MG63 (cell line): Measurements from ENCODE around the gene SLC25A29. TPM values are rescaled to one million over a fixed set of nuclear protein-coding genes. Genes with fewer than 3 reads are reported as not detected.

ENCODE experiments used
- DNase-seq: peaks from one replicate; pipeline ENCODE4 v3.0.0-alpha.2; 2020
- H3K27me3 ChIP-seq: fragments of 250-450 bp; sonication (Bioruptor Pico); 2 replicates; pipeline ENCODE4 v1.5.1; 2020; ENCODE audit warnings: mild to moderate bottlenecking, moderate library complexity
- H3K36me3 ChIP-seq: fragments of 250-450 bp; sonication (Bioruptor Pico); 2 replicates; pipeline ENCODE4 v1.5.1; 2020; ENCODE audit warnings: mild to moderate bottlenecking, moderate library complexity
- H3K4me3 ChIP-seq: fragments of 250-450 bp; sonication (Bioruptor Pico); 2 replicates; pipeline ENCODE4 v1.5.1; 2020; ENCODE audit warnings: mild to moderate bottlenecking, moderate library complexity
- H3K9me3 ChIP-seq: fragments of 250-450 bp; sonication (Bioruptor Pico); 2 replicates; pipeline ENCODE4 v1.5.1; 2020; ENCODE audit warnings: mild to moderate bottlenecking, moderate library complexity
- total RNA-seq: library from RNA; depleted of rRNA; stranded (reverse); fragments of >200 nt; shearing (Covaris generic); gene quantifications from 2 replicates; pipeline ENCODE4 v1.2.3, GENCODE V29; 2014; ENCODE audit warnings: low replicate concordance

Gene SLC25A29
- total RNA-seq, 1 experiment from 2014 or later: 9.6 TPM

DNA sequence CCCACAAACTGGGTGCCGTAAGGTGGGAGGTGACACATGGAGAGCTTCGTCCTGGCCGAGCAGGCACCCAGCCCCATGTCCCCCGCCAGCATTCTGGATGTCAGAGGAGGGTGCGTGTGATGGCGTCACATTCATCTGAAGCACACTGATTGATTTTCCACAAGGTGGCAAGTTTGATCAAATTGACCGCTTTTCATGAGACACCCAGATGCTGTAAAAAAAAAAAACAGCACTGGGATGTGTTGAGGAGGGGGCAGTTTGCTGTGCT, 24.2 kb downstream of the SLC25A29 start:
- DNase-seq: no peak
- Histone ChIP-seq H3K9me3 (no peaks in the 10 kb centered on the region), H3K36me3 (peaks cover 6% of the 10 kb centered on the region), H3K27me3 (no peaks in the 10 kb centered on the region), H3K4me3 (no peak overlapping the region)

DNA sequence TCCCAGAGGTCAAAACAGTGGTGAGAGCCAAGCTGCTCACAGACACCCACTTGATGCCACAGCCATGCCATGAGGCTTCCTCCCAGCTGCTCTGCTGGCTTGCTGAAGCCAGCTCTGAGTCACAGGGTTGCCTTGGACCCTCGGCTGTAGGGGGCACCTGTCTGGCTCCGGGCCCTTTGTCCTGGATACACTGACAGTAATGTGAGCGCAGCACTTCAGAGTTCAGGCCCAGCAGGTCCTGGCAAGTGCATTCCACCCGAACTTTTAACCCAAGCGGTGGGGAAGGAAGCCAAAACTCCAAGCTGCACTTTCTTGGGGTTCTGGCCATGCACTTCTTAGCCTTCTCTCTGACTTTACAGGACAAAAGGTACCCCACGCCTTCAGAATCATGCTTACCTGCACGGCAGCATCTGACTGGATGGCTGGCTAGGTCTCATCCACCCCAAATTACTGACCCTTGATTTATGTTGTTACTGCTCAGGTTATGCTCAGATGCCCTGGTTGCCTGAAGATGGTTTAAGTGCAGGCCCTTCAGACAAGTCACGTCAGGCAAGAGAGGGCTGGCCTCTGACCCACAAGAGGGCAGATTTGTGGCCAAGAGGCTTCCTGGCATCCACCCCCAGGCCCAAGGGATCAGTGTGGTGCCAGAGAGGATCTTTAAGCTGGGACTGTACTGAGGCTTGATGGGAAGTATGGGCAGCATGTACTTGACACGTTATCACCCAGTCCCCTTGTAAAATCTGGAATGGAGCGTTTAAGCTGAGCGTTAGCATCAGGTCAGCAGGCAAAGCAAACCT, 24.8 kb downstream of the SLC25A29 start:
- Histone ChIP-seq H3K36me3 (peaks cover 6% of the 10 kb centered on the region), H3K27me3 (no peaks in the 10 kb centered on the region), H3K9me3 (no peaks in the 10 kb centered on the region), H3K4me3 (no peak overlapping the region)
- DNase-seq: no peak

DNA sequence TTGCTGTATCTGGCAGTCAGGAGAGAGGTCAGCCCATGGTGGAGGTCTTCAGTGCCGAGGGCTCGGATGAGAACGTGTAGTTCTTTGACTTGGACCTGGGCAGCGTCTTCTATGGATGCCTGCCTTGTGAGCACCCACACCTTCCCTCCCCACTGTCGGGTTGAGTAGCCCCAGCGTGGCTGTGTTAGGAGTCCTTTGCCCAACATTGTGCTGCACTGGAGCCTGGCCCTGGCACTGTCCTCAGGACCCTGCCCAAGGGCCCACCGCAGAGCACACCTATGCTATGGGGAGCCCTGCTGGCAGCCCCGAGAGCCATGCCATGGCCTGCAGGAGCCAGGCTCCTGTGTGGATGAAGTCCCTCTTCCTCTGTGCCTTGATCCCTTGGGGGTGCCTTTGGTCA, 26.7 kb downstream of the SLC25A29 start:
- no peak for DNase-seq
- H3K27me3 ChIP-seq: no peaks in the 10 kb centered on the region
- no peak overlapping the region for H3K4me3 ChIP-seq
- H3K9me3 ChIP-seq: no peaks in the 10 kb centered on the region
- peaks cover 6% of the 10 kb centered on the region for H3K36me3 ChIP-seq

DNA sequence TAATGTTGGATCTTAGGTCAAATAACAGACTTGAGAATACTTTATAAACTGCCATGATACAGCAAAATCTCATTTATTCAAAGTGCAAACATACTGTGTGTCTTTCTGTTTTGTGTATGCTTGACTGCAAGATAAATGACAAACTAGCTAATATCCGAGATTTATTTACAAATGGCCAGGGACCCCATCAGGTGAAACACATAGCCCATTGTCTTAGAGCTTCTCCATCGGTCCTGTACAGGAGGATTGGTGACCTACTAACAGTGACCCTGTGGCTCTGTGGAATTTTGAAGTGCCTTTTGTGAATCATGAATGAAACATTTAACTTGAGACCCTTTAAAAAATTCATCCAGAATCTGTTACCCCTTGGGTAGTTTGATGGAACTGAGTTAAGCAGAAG, 27.1 kb downstream of the SLC25A29 start:
- H3K4me3 ChIP-seq: no peak overlapping the region

DNA sequence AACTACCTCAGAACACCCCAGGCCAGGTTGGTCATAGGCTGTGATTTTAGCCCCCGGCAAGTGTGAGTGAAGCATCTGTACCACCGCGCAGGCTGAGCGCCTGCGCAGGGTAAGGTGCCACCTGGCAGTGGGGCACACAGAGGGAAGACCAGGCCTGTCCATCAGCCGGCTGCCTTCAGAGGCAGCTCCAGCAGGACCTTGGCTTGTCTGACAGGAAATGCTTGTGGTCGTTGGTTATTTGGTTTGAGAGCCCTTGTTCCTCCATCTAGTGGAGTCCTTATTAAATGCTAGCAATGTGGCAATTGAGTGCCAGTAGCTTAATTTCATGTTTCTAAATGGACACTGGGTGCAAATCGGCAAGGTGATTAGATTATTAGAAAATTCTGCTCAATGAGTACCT, 27.5 kb downstream of the SLC25A29 start:
- no peaks in the 10 kb centered on the region for H3K27me3 ChIP-seq
- no peak overlapping the region for H3K4me3 ChIP-seq
- DNase-seq: peak; percentile 41
- H3K36me3 ChIP-seq: peaks cover 6% of the 10 kb centered on the region
- no peaks in the 10 kb centered on the region for H3K9me3 ChIP-seq

More for the DNA sequence above, 27.1 kb downstream of the SLC25A29 start:
- Histone ChIP-seq H3K27me3 (no peaks in the 10 kb centered on the region), H3K9me3 (no peaks in the 10 kb centered on the region), H3K36me3 (peaks cover 6% of the 10 kb centered on the region)
- DNase-seq: no peak

DNA sequence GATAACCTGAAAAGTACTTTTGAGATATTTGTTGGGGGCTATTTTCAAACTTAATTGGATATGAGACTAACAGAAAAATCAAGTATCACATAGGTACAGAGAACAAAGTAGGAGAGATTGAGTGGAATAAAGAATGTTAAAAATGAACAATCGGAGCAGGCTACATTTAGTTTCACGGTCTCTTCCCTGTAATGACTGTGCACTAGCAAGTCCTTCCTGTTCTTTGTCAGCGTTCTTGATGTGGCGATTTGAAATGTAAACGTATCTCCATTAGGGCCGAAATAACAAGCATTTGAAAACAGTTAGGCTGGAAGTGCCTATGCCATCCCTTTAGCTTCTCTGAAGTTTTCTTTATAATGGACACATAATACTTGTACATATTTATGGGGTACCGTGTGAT, 31.0 kb downstream of the SLC25A29 start:
- no peak for DNase-seq
- H3K9me3 ChIP-seq: no peaks in the 10 kb centered on the region
- H3K4me3 ChIP-seq: no peak overlapping the region
- peaks cover 6% of the 10 kb centered on the region for H3K36me3 ChIP-seq
- no peaks in the 10 kb centered on the region for H3K27me3 ChIP-seq

DNA sequence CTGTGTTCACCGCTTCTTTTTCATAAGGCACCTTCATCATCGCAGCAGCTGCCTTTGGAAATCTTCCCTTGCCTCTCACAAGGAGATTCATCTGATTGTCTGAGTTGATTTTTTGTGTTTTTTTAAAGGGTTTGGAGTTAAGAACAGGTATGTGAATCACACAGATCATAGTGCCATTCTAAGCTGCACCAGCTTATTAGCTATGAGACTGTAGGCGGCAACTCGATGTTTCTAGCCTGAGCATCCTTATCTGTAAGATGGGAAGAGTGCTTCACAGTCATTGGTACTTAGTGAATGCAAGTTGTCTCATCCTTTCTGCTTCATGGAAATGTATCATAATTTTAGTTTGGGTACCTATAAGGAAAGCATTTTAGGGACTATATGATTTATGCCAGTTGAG, 32.0 kb downstream of the SLC25A29 start:
- no peak for DNase-seq
- no peaks in the 10 kb centered on the region for H3K27me3 ChIP-seq
- no peaks in the 10 kb centered on the region for H3K9me3 ChIP-seq
- H3K36me3 ChIP-seq: peaks cover 6% of the 10 kb centered on the region
- H3K4me3 ChIP-seq: no peak overlapping the region

DNA sequence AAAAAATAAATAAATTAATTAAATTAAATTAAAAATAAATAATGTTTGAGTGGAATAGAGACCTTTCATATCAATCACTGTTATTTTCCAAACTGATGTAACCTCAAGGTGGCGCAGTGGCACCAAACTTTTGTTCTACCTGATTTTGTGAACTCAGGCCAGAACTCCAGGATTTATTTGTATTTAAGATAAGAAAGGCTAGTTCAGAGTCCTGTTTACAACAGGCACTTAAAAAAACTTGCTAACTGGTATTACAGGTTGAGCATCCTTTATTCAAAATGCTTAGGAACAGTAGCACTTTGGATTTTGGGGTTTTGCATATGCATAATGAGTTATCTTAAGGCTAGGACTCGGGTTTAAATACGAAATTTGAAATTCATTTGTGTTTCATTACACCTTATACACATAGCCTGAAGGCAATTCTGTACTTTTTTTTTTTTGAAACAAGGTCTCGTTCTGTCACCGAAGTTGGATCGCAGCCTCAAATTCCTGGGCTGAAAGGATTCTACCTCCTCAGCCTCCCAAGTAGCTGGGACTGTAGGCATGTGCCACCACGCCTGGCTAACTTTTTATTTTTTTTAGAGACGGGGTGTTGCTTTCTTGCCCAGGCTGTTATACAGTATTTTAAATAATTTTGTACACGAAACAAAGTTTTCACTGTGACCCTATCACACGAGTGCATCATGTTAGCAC, 34.9 kb downstream of the SLC25A29 start:
- H3K36me3 ChIP-seq: no peaks in the 10 kb centered on the region; the same call in 1 of the 2 replicates
- no peaks in the 10 kb centered on the region for H3K9me3 ChIP-seq
- H3K4me3 ChIP-seq: no peak overlapping the region
- DNase-seq: no peak
- no peaks in the 10 kb centered on the region for H3K27me3 ChIP-seq

DNA sequence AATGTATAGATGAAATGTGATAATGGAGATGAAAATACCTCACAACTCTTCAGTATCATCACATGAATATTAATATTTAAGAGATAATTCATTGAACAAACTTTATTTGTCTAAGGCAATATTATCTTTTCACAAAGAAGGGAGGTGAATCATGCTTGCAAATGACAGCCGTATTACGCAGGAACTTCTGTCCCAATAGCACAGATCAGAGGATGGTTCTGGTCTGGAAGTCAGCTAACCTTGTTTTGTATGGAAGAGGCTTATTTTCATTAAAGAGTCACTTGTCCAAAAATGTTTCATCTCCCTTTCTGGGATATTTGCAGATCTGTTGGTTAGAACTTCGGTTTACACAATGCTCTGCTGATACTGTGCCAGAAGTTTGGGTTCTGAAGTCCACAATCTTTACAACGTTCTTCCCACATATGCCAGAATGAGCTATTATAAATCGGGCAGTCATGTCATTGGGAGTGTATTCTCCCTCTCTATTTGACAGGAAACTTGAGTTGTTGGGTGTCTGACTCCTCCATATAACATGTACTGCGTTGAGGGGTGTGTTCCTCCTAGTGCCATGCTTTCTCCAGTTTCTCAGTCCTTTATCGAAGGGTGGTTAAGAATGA, 37.5 kb downstream of the SLC25A29 start:
- Histone ChIP-seq H3K9me3 (no peaks in the 10 kb centered on the region), H3K27me3 (no peaks in the 10 kb centered on the region), H3K4me3 (no peak overlapping the region), H3K36me3 (no peaks in the 10 kb centered on the region; the same call in 1 of the 2 replicates)
- DNase-seq: no peak

DNA sequence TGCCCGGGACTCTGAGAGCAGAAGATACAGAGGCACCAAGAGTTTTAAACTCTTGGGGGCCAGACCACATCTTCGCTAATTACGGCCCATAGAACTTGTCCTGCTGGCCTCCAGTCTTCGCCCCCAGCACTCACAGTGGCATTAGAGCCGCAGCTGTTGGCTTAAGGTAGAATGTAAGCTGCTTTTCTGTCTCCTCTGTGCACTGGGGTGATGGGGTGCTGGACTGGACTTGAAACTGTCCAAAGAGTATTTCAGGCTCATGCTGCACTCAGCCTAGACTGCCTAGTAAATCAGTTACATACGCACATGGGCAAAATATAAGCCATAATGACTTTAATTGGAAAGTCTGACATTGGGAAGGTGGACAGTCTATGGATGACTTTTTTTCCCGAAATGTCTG, 38.3 kb downstream of the SLC25A29 start:
- no peak overlapping the region for H3K4me3 ChIP-seq

DNA sequence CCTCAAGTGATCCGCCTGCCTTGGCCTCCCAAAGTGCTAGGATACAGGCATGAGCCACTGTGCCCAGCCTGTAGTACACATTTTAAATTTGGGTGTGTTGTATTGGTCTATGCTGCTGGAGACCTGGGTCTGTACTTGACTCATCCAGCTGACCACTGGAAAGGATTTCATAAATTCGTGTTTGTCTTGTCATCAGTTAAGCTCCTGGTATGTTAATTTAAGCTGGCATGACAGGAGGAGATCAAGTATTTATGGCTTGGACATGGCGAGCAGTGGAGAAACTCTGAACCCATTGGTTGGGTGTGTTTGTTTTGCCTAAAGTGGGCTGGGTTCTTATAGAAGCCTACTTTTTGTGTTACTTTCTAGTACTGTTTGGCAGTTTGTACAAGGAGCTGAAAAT, 43.1 kb downstream of the SLC25A29 start:
- H3K36me3 ChIP-seq: peaks cover 10% of the 10 kb centered on the region
- H3K4me3 ChIP-seq: no peak overlapping the region
- H3K9me3 ChIP-seq: no peaks in the 10 kb centered on the region
- DNase-seq: no peak
- no peaks in the 10 kb centered on the region for H3K27me3 ChIP-seq

More for the DNA sequence above, 38.3 kb downstream of the SLC25A29 start:
- Histone ChIP-seq H3K9me3 (no peaks in the 10 kb centered on the region), H3K36me3 (peaks cover 3% of the 10 kb centered on the region; the same call in 1 of the 2 replicates), H3K27me3 (no peaks in the 10 kb centered on the region)
- no peak for DNase-seq

DNA sequence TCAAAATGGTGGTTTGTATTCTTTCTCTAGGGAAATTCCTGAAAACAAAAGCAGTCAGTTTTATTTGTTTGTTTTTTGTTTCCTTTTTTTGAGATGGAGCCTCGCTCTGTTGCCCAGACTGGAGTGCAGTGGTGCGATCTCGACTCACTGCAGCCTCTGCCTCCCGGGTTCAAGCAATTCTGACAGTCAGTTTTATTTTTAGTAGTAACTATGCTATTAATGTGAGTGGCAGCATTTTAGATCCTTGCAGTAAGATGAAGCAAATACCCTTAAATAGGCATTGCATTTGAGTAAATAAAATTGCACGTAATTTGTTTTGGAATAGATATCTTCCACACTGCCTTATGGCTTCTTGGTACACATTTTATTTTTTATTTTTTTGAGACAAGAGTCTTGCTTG, 43.7 kb downstream of the SLC25A29 start:
- DNase-seq: no peak
- no peaks in the 10 kb centered on the region for H3K27me3 ChIP-seq
- no peaks in the 10 kb centered on the region for H3K9me3 ChIP-seq
- peaks cover 10% of the 10 kb centered on the region for H3K36me3 ChIP-seq
- H3K4me3 ChIP-seq: no peak overlapping the region

DNA sequence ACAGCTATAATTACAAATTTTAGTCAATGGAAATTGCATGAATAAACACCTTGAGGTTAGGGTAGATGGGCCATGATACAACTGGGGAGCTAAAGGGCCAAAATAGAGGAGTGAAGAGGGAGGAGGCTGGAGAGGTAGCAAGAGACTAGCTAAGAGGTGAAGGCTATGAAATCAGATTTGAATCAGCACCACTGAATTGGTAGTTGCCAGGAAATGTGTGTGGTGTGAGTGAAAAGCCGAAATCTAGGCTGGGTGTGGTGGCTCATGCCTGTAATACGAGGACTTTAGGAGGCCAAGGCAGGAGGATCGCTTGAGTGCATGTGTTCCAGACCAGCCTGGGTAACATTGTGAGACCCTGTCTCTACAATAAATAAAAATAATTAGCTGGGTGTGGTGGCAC, 44.6 kb downstream of the SLC25A29 start:
- H3K4me3 ChIP-seq: no peak overlapping the region
- H3K27me3 ChIP-seq: no peaks in the 10 kb centered on the region
- DNase-seq: no peak
- H3K36me3 ChIP-seq: peaks cover 10% of the 10 kb centered on the region
- H3K9me3 ChIP-seq: no peaks in the 10 kb centered on the region

DNA sequence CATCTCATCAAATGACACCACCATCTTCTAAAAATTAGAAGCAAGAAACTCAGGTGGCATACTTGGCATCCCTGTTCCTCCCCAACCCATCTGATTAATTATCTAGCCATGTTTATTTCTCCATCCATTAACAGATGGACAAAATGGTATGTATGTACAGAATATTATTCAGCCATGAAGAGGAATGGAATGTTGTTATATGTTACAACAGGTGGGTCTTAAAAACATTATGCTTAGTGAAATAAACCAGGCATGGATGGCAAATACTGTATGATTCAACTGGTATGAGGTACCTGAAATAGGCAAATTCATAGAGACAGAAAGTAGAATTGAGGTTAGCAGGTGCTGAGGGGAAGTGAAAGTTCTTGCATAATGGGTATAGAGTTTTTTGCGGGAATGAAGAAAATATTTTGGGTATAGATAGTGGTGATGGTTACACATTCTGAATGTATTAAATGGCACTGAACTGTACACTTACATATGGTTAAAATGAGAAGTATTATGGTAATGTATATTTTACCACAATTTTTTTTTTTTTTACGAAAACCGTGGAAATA, 49.8 kb downstream of the SLC25A29 start:
- Histone ChIP-seq H3K9me3 (no peaks in the 10 kb centered on the region), H3K36me3 (peaks cover 4% of the 10 kb centered on the region; the same call in 1 of the 2 replicates), H3K4me3 (no peak overlapping the region), H3K27me3 (no peaks in the 10 kb centered on the region)
- no peak for DNase-seq

DNA sequence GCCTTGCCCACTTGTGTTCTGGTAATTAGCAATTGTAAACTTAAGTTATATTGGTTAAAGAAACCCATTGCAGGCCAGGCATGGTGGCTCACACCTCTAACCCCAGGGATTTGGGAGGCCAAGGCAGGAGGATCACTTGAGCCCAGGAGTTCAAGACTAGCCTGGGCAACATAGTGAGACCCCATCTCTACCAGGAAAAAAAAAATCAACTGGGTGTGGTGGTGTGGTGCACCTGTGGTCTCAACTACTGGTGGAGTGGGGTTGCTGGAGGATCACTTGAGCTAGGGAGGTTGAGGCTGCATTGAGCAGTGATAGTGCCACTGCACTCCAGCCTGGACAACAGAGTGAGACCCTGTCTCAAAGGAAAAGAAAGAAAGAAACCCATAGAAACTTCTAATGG, 53.6 kb downstream of the SLC25A29 start:
- Histone ChIP-seq H3K27me3 (no peaks in the 10 kb centered on the region), H3K4me3 (no peak overlapping the region), H3K36me3 (peaks cover 4% of the 10 kb centered on the region; the same call in 1 of the 2 replicates), H3K9me3 (no peaks in the 10 kb centered on the region)
- no peak for DNase-seq

DNA sequence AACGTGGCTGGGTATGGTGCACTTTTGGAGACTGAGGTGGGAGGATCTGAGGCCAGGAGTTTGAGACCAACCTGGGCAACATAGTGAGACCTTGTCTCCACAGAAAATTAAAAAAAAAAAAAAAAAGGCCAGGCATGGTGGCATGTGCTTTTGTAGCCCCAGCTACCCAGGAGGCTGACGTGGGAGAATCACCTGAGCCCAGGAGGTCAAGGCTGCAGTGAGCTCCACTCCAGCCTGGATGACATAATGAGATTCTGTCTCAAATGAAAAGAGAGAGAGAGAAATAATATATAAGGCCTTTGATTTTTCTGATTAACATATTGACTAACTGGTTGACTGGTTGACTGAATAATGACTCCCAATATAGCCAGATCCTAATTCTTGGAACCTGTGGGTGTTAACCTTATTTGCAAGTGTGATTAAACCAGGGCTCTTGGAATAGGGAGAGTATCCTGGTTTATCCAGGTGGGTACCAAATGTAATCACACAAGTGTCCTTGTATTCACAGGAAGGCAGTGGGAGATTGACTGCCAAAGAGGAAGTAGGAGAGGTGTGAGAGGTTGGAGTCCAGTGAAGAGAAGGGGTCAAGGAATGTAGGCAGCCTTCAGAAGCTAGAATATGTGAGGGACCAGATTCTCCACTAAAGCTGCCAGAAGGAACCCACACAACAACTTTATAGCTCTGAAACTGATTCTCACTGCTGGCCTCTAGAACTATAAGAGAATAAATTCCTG, 55.3 kb downstream of the SLC25A29 start:
- DNase-seq: no peak
- H3K9me3 ChIP-seq: no peaks in the 10 kb centered on the region
- H3K4me3 ChIP-seq: no peak overlapping the region
- H3K27me3 ChIP-seq: no peaks in the 10 kb centered on the region
- peaks cover 4% of the 10 kb centered on the region; the same call in 1 of the 2 replicates for H3K36me3 ChIP-seq
